ENCODE results near the gene SPDYE18.
"Not testable (repeated sequence)": the region's sequence is repeated elsewhere in the genome, so short reads cannot be mapped to it uniquely, and the experiment has no call there.

Gene SPDYE18

GRCh38 chr7:77004151-77004550 is 58.2 kb downstream of the SPDYE18 start:
- not testable (repeated sequence) for DNase-seq

GRCh38 chr7:77003241-77003640 is 59.1 kb downstream of the SPDYE18 start:
- not testable (repeated sequence) for DNase-seq

- not testable (repeated sequence) for DNase-seq
These were observed 59.6 kb downstream of the SPDYE18 start for GRCh38 chr7:77002678-77003233.

- not testable (repeated sequence) for DNase-seq
These were observed 60.3 kb downstream of the SPDYE18 start for GRCh38 chr7:77002104-77002503.

Measured in DMS153 (cell line).